SJCRH30 (cell line): ENCODE results near the gene XIRP1. TPM values are rescaled to one million over a fixed set of nuclear protein-coding genes. Genes with fewer than 3 reads are reported as not detected.

Experiments
- DNase-seq, 2 experiments: peaks; one replicate each; pipeline ENCODE4 v3.0.0-alpha.2; 2015 to 2020
- H3K27ac ChIP-seq: fragments of 250-450 bp; sonication (Bioruptor Pico); 2 replicates; pipeline ENCODE4 v1.5.1; 2020; ENCODE audit warnings: mild to moderate bottlenecking, moderate library complexity
- H3K27me3 ChIP-seq: fragments of 250-450 bp; sonication (Bioruptor Pico); 2 replicates; pipeline ENCODE4 v1.5.1; 2020; ENCODE audit warnings: mild to moderate bottlenecking, moderate library complexity
- H3K36me3 ChIP-seq: fragments of 250-450 bp; sonication (Bioruptor Pico); 2 replicates; pipeline ENCODE4 v1.5.1; 2020; ENCODE audit warnings: mild to moderate bottlenecking, moderate library complexity
- H3K4me1 ChIP-seq: fragments of 250-450 bp; sonication (Bioruptor Pico); 2 replicates; pipeline ENCODE4 v1.5.1; 2020; ENCODE audit warnings: mild to moderate bottlenecking, moderate library complexity
- H3K4me3 ChIP-seq: fragments of 250-450 bp; sonication (Bioruptor Pico); 2 replicates; pipeline ENCODE4 v1.5.1; 2020; ENCODE audit warnings: mild to moderate bottlenecking, moderate library complexity
- H3K9me3 ChIP-seq: fragments of 250-450 bp; sonication (Bioruptor Pico); replicated peaks from 2 replicates; pipeline ENCODE4 v1.5.1; 2020; ENCODE audit warnings: mild to moderate bottlenecking, moderate library complexity
- total RNA-seq: library from RNA; depleted of rRNA; stranded (reverse); fragments of >200 nt; shearing (Covaris generic); gene quantifications from 2 replicates; pipeline ENCODE4 v1.2.3, GENCODE V29; 2014

Gene XIRP1
- total RNA-seq, 1 experiment from 2014 or later: 0.91 TPM

GRCh38 chr3:39203402-39203801, 11.0 kb upstream of the XIRP1 start:
- H3K27me3 ChIP-seq: no peaks in the 10 kb centered on the region
- H3K4me1 ChIP-seq: no peaks in the 10 kb centered on the region
- no peaks in the 10 kb centered on the region for H3K36me3 ChIP-seq
- H3K27ac ChIP-seq: no peak overlapping the region
- H3K9me3 ChIP-seq: no peaks in the 10 kb centered on the region
- H3K4me3 ChIP-seq: no peak overlapping the region
- DNase-seq: no peak

GRCh38 chr3:39202094-39202493, 9.7 kb upstream of the XIRP1 start:
- Histone ChIP-seq H3K4me1 (no peaks in the 10 kb centered on the region), H3K27ac (no peak overlapping the region), H3K4me3 (no peak overlapping the region), H3K27me3 (no peaks in the 10 kb centered on the region), H3K9me3 (no peaks in the 10 kb centered on the region), H3K36me3 (no peaks in the 10 kb centered on the region)
- DNase-seq: no peak

- Histone ChIP-seq H3K9me3 (no peaks in the 10 kb centered on the region), H3K27me3 (no peaks in the 10 kb centered on the region), H3K4me3 (no peak overlapping the region), H3K4me1 (peaks cover 5% of the 10 kb centered on the region), H3K36me3 (no peaks in the 10 kb centered on the region), H3K27ac (no peak overlapping the region)
- DNase-seq: no peak
These were observed 4.4 kb upstream of the XIRP1 start for GRCh38 chr3:39196671-39197356.

GRCh38 chr3:39196034-39196433, 3.6 kb upstream of the XIRP1 start:
- DNase-seq: no peak
- Histone ChIP-seq H3K27me3 (no peaks in the 10 kb centered on the region), H3K4me1 (peaks cover 13% of the 10 kb centered on the region), H3K9me3 (no peaks in the 10 kb centered on the region), H3K36me3 (no peaks in the 10 kb centered on the region), H3K27ac (no peak overlapping the region), H3K4me3 (no peak overlapping the region)

- Histone ChIP-seq H3K4me3 (no peak overlapping the region), H3K36me3 (no peaks in the 10 kb centered on the region), H3K9me3 (no peaks in the 10 kb centered on the region), H3K27ac (no peak overlapping the region), H3K4me1 (peaks cover 19% of the 10 kb centered on the region), H3K27me3 (no peaks in the 10 kb centered on the region)
- no peak for DNase-seq
These were observed 996 bp upstream of the XIRP1 start for GRCh38 chr3:39193391-39193790.

- Histone ChIP-seq H3K27ac (no peak overlapping the region), H3K27me3 (no peaks in the 10 kb centered on the region), H3K36me3 (no peaks in the 10 kb centered on the region), H3K4me1 (peaks cover 19% of the 10 kb centered on the region), H3K4me3 (peak overlapping the region; percentile 9; the same call in 1 of the 2 replicates), H3K9me3 (no peaks in the 10 kb centered on the region)
- DNase-seq: no peak
These were observed 622 bp downstream of the XIRP1 start for GRCh38 chr3:39191773-39192172.

- H3K27ac ChIP-seq: no peak overlapping the region
- no peak overlapping the region for H3K4me3 ChIP-seq
- peak in 1 of 2 experiments; percentile 39 for DNase-seq
- no peaks in the 10 kb centered on the region for H3K9me3 ChIP-seq
- H3K36me3 ChIP-seq: no peaks in the 10 kb centered on the region
- H3K27me3 ChIP-seq: no peaks in the 10 kb centered on the region
- peaks cover 19% of the 10 kb centered on the region for H3K4me1 ChIP-seq
These were observed 1.3 kb downstream of the XIRP1 start for GRCh38 chr3:39191111-39191510.

GRCh38 chr3:39190281-39191025, 1.9 kb downstream of the XIRP1 start:
- no peak overlapping the region for H3K4me3 ChIP-seq
- H3K27ac ChIP-seq: no peak overlapping the region

GRCh38 chr3:39189959-39190269, 2.5 kb downstream of the XIRP1 start:
- Histone ChIP-seq H3K9me3 (no peaks in the 10 kb centered on the region), H3K27me3 (no peaks in the 10 kb centered on the region), H3K36me3 (no peaks in the 10 kb centered on the region), H3K4me1 (peaks cover 19% of the 10 kb centered on the region), H3K27ac (no peak overlapping the region), H3K4me3 (no peak overlapping the region)
- peak in 1 of 2 experiments; percentile 67 for DNase-seq

More at GRCh38 chr3:39190281-39191025, 1.9 kb downstream of the XIRP1 start:
- Histone ChIP-seq H3K27me3 (no peaks in the 10 kb centered on the region), H3K36me3 (no peaks in the 10 kb centered on the region), H3K9me3 (no peaks in the 10 kb centered on the region), H3K4me1 (peaks cover 19% of the 10 kb centered on the region)
- no peak for DNase-seq

GRCh38 chr3:39189150-39189958, 3.0 kb downstream of the XIRP1 start:
- Histone ChIP-seq H3K36me3 (no peaks in the 10 kb centered on the region), H3K4me3 (no peak overlapping the region), H3K4me1 (peaks cover 19% of the 10 kb centered on the region), H3K27me3 (no peaks in the 10 kb centered on the region), H3K9me3 (no peaks in the 10 kb centered on the region), H3K27ac (no peak overlapping the region)
- DNase-seq: no peak

GRCh38 chr3:39188271-39189149, 3.9 kb downstream of the XIRP1 start:
- Histone ChIP-seq H3K9me3 (no peaks in the 10 kb centered on the region), H3K4me3 (no peak overlapping the region), H3K36me3 (no peaks in the 10 kb centered on the region), H3K27ac (no peak overlapping the region), H3K27me3 (no peaks in the 10 kb centered on the region), H3K4me1 (peaks cover 19% of the 10 kb centered on the region)
- no peak for DNase-seq

- H3K4me3 ChIP-seq: no peak overlapping the region
- H3K27ac ChIP-seq: no peak overlapping the region
- H3K36me3 ChIP-seq: no peaks in the 10 kb centered on the region
- DNase-seq: no peak
- no peaks in the 10 kb centered on the region for H3K27me3 ChIP-seq
- H3K4me1 ChIP-seq: peaks cover 19% of the 10 kb centered on the region
- no peaks in the 10 kb centered on the region for H3K9me3 ChIP-seq
These were observed 4.8 kb downstream of the XIRP1 start for GRCh38 chr3:39187372-39188155.

GRCh38 chr3:39186692-39187151, 5.7 kb downstream of the XIRP1 start:
- Histone ChIP-seq H3K27ac (no peak overlapping the region), H3K36me3 (no peaks in the 10 kb centered on the region), H3K27me3 (no peaks in the 10 kb centered on the region), H3K4me3 (no peak overlapping the region), H3K4me1 (peaks cover 13% of the 10 kb centered on the region), H3K9me3 (no peaks in the 10 kb centered on the region)
- DNase-seq: peak in 1 of 2 experiments; percentile 37
